ENCODE measurements around the gene MT2A.

MT2A gene

GRCh38 chr16:56651586-56651985, 43.2 kb downstream of the MT2A start, which contains the start of gene MT1B:
Gene MT1B (plus strand): TSS chr16:56651886. CDS start chr16:56651954, 68 bp downstream.
- H3K36me3 ChIP-seq (replicated peaks; ENCODE audit: low read depth, low read length) = no peaks in the 10 kb centered on the region
- no peak within 1 kb of the TSS for H3K4me3 ChIP-seq (ENCODE audit: low read length)
- no peaks in the 10 kb centered on the region for H3K79me2 ChIP-seq (ENCODE audit: low read length)
- no peaks in the 10 kb centered on the region for H3K9me3 ChIP-seq (ENCODE audit: insufficient read depth, low read length)
- peaks cover 28% of the 10 kb centered on the region for H3K27me3 ChIP-seq (ENCODE audit: low read depth, low read length)
- TF ChIP-seq CTCF (IDR thresholded peaks at IDR 0.05; ENCODE audit: low read depth, low read length) = no peak
- TF ChIP-seq EZH2phosphoT487 (IDR thresholded peaks at IDR 0.05; ENCODE audit: low read depth) = no peak
- H3K9ac ChIP-seq (ENCODE audit: low read length) = no peak within 1 kb of the TSS
- no peak within 1 kb of the TSS for H2AFZ ChIP-seq (ENCODE audit: low read depth, low read length)
- H3K4me2 ChIP-seq (ENCODE audit: low read length) = no peak within 1 kb of the TSS
- H3K4me1 ChIP-seq (ENCODE audit: low read length) = peaks cover 2% of the 10 kb centered on the region; the same call in 1 of the 2 replicates
- no peak within 1 kb of the TSS for H3K27ac ChIP-seq (ENCODE audit: low read length)
- no peaks in the 10 kb centered on the region for H4K20me1 ChIP-seq (ENCODE audit: insufficient read depth, low read length)

- H3K27me3 ChIP-seq (ENCODE audit: low read depth, low read length) = peaks cover 18% of the 10 kb centered on the region
- H3K36me3 ChIP-seq (replicated peaks; ENCODE audit: low read depth, low read length) = no peaks in the 10 kb centered on the region
- no peak overlapping the region for H3K27ac ChIP-seq (ENCODE audit: low read length)
- H3K79me2 ChIP-seq (ENCODE audit: low read length) = no peaks in the 10 kb centered on the region
- no peak overlapping the region for H3K4me3 ChIP-seq (ENCODE audit: low read length)
- H3K4me1 ChIP-seq (ENCODE audit: low read length) = peaks cover 2% of the 10 kb centered on the region; the same call in 1 of the 2 replicates
- H4K20me1 ChIP-seq (ENCODE audit: insufficient read depth, low read length) = no peaks in the 10 kb centered on the region
- H3K4me2 ChIP-seq (ENCODE audit: low read length) = no peak overlapping the region
- H3K9ac ChIP-seq (ENCODE audit: low read length) = no peak overlapping the region
- no peak overlapping the region for H2AFZ ChIP-seq (ENCODE audit: low read depth, low read length)
- TF ChIP-seq EZH2phosphoT487 (IDR thresholded peaks at IDR 0.05; ENCODE audit: low read depth) (no peak), CTCF (IDR thresholded peaks at IDR 0.05; ENCODE audit: low read depth, low read length) (no peak)
- no peaks in the 10 kb centered on the region for H3K9me3 ChIP-seq (ENCODE audit: insufficient read depth, low read length)
These were observed 44.2 kb downstream of the MT2A start for GRCh38 chr16:56652600-56652999.

GRCh38 chr16:56653218-56653617, 44.8 kb downstream of the MT2A start:
- Histone ChIP-seq H3K79me2 (ENCODE audit: low read length) (no peaks in the 10 kb centered on the region), H3K4me2 (ENCODE audit: low read length) (no peak overlapping the region), H2AFZ (ENCODE audit: low read depth, low read length) (no peak overlapping the region), H3K4me1 (ENCODE audit: low read length) (peaks cover 5% of the 10 kb centered on the region; the same call in 1 of the 2 replicates), H3K36me3 (replicated peaks; ENCODE audit: low read depth, low read length) (no peaks in the 10 kb centered on the region), H3K4me3 (ENCODE audit: low read length) (no peak overlapping the region), H3K27ac (ENCODE audit: low read length) (no peak overlapping the region), H3K9ac (ENCODE audit: low read length) (no peak overlapping the region), H4K20me1 (ENCODE audit: insufficient read depth, low read length) (no peaks in the 10 kb centered on the region), H3K27me3 (ENCODE audit: low read depth, low read length) (peaks cover 17% of the 10 kb centered on the region), H3K9me3 (ENCODE audit: insufficient read depth, low read length) (no peaks in the 10 kb centered on the region)
- TF ChIP-seq CTCF (IDR thresholded peaks at IDR 0.05; ENCODE audit: low read depth, low read length) (no peak), EZH2phosphoT487 (IDR thresholded peaks at IDR 0.05; ENCODE audit: low read depth) (no peak)

GRCh38 chr16:56657555-56658326, 49.4 kb downstream of the MT2A start, which contains the start of gene MT1F:
Gene MT1F (plus strand): TSS chr16:56657959. CDS start chr16:56658059, 100 bp downstream.
- Histone ChIP-seq H3K4me1 (ENCODE audit: low read length) (peaks cover 7% of the 10 kb centered on the region; the same call in 1 of the 2 replicates), H4K20me1 (ENCODE audit: insufficient read depth, low read length) (no peaks in the 10 kb centered on the region), H3K27me3 (ENCODE audit: low read depth, low read length) (peaks cover 38% of the 10 kb centered on the region), H3K4me3 (ENCODE audit: low read length) (peak within 1 kb of the TSS; percentile 83), H3K4me2 (ENCODE audit: low read length) (peak within 1 kb of the TSS; percentile 87), H2AFZ (ENCODE audit: low read depth, low read length) (peak within 1 kb of the TSS; percentile 63), H3K36me3 (replicated peaks; ENCODE audit: low read depth, low read length) (no peaks in the 10 kb centered on the region), H3K27ac (ENCODE audit: low read length) (no peak within 1 kb of the TSS), H3K9ac (ENCODE audit: low read length) (peak within 1 kb of the TSS; percentile 57), H3K9me3 (ENCODE audit: insufficient read depth, low read length) (no peaks in the 10 kb centered on the region), H3K79me2 (ENCODE audit: low read length) (no peaks in the 10 kb centered on the region)
- TF ChIP-seq EZH2phosphoT487 (IDR thresholded peaks at IDR 0.05; ENCODE audit: low read depth) (no peak), CTCF (IDR thresholded peaks at IDR 0.05; ENCODE audit: low read depth, low read length) (no peak)
